ENCODE results near the gene TAF3.

DNA sequence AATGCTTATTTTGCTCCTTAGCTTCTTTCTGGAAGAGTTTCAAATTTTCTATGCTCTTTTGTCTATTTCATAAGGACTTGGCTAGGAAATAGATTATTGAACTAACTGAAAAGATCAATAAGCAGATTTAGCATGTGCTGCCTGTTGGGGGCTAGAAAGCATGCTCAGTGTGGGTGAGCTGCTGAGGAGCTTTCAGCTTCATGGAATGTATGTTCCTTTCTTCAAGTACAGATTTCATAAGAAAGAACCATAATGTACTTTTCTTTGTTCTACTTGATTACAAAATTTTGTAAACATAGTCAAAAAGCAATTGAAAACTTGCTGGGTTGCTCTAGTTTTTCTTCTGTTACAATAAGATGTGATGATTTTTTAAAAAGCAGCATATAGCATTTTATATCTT lies 73.8 kb downstream of the TAF3 start:
- TF ChIP-seq, protein P1, sequence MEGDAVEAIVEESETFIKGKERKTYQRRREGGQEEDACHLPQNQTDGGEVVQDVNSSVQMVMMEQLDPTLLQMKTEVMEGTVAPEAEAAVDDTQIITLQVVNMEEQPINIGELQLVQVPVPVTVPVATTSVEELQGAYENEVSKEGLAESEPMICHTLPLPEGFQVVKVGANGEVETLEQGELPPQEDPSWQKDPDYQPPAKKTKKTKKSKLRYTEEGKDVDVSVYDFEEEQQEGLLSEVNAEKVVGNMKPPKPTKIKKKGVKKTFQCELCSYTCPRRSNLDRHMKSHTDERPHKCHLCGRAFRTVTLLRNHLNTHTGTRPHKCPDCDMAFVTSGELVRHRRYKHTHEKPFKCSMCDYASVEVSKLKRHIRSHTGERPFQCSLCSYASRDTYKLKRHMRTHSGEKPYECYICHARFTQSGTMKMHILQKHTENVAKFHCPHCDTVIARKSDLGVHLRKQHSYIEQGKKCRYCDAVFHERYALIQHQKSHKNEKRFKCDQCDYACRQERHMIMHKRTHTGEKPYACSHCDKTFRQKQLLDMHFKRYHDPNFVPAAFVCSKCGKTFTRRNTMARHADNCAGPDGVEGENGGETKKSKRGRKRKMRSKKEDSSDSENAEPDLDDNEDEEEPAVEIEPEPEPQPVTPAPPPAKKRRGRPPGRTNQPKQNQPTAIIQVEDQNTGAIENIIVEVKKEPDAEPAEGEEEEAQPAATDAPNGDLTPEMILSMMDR (IDR thresholded peaks at IDR 0.05; ENCODE audit: insufficient read depth, low read length, poor library complexity, severe bottlenecking), result no peak
- TF ChIP-seq EZH2phosphoT487 (conservative IDR thresholded peaks at IDR 0.05; ENCODE audit: low read length), result no peak

All from SU-DHL-6 (cell line).